Activated naive CD4-positive, alpha-beta T cell treated with anti-CD3 and anti-CD28 coated beads, Interleukin-2, amount 10 ng/mL, durations not matched to agents 7 days and 5 days (primary cell): ENCODE results near the gene ALX1.
"Not testable (repeated sequence)": the region's sequence is repeated elsewhere in the genome, so short reads cannot be mapped to it uniquely, and the experiment has no call there.

Experiments used
- CTCF ChIA-PET: fragments of 350-600 bp; sonication (Branson Sonifier 250); formaldehyde crosslinking; loops from one replicate; lab custom pipeline; 2021; ENCODE audit warnings: antibody characterized with exemption; lab: Charles Lee
- DNase-seq: peaks from one replicate; pipeline ENCODE4 v3.0.0-alpha.2; 2020
- H3K27ac Mint-ChIP-seq: one replicate; pipeline ENCODE4 v1.8.0; 2021; ENCODE audit warnings: mild to moderate bottlenecking, moderate library complexity, mixed read lengths
- H3K27me3 Mint-ChIP-seq: one replicate; pipeline ENCODE4 v1.8.0; 2021; ENCODE audit warnings: mild to moderate bottlenecking, mixed read lengths
- H3K36me3 Mint-ChIP-seq: one replicate; pipeline ENCODE4 v1.8.0; 2021; ENCODE audit warnings: mixed read lengths
- H3K4me1 Mint-ChIP-seq: one replicate; pipeline ENCODE4 v1.8.0; 2021; ENCODE audit warnings: mixed read lengths
- H3K4me3 Mint-ChIP-seq: one replicate; pipeline ENCODE4 v1.8.0; 2021; ENCODE audit warnings: mild to moderate bottlenecking, moderate library complexity, mixed read lengths
- H3K9me3 Mint-ChIP-seq: one replicate; pipeline ENCODE4 v1.8.0; 2021; ENCODE audit warnings: mixed read lengths

Gene ALX1

DNA sequence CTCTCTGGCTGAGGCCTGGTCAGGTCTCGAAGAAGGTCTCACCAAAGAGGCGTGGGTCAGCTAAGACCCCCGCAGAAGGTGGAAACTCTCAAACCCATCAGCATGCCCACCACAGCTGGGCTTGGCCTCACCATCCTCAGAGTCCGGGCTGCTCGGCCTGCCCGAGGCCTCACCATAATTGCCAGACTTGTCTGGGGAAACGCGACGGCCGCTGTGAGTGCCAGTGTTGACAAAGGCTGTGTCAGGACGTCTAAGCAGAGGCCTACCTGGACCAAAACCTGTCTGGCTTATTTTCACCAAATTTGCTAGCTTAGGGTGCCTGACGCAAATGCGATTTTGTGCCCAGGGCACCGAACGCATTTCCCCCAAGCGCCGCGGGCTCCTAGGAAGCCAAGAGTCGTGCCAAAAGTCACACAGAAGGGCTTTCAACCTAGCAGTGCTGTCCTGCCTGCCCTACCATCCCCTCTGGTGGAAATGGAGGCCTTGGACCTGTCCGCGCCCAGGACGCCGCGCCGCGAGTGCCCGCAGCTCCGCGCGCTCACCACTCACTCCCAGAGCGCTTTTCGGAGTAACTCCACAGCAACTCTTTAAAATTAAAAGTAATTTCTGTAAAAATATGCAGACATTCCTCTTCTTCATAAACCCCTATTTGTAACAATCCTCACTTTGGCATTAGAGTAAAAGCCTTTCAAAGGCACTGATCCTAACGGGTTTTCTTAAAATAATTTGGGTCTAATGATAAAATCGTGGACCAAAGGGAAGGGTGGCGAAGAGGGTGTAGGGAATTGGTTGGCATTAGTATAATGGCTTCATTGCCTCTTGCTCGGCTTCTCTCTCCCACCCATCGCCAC lies 1.2 kb upstream of the ALX1 start:
- Mint-ChIP-seq H3K9me3 (no peaks in the 10 kb centered on the region), H3K27me3 (peaks cover 62% of the 10 kb centered on the region), H3K27ac (no peak overlapping the region), H3K4me3 (no peak overlapping the region), H3K4me1 (peaks cover 8% of the 10 kb centered on the region), H3K36me3 (no peaks in the 10 kb centered on the region)
- CTCF ChIA-PET: no interaction called here
- DNase-seq: no peak

DNA sequence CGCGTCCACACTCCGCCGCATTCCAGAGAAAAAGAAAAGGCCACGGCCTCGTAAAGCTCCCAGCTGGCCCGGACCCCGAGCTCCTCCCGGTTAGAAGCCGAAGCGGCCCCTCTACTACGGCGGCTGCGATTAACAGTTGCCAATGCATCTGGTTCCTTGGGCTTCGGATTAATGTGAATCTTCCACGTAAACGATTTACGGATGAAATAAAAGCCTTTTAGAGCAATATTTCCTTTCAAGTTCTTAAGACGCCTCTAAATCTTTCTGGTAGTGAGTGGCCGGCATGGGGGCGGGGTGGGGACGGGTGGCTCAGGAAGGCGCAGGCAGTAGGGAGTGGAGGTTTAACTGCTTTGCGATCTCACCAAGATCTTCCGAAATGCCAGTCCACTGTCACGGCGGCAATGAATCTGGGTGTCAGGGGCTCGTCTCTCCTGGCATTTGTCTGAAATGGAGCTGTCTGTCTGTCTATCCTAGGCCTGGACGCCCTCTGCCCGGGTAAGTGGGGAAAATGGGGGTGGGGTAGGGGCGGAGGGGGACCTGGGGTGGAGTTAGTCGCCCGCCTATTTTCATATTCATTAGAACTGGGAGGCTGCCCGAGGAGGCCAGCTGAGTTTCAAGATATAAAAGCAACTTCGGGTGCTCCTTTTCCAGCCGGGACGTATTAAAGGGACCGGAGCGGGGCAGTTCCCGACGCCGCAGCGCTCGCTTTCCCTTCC lies 413 bp upstream of the ALX1 start:
- Mint-ChIP-seq H3K27me3 (peaks cover 58% of the 10 kb centered on the region), H3K36me3 (no peaks in the 10 kb centered on the region), H3K4me1 (peaks cover 8% of the 10 kb centered on the region), H3K4me3 (no peak overlapping the region), H3K9me3 (no peaks in the 10 kb centered on the region), H3K27ac (no peak overlapping the region)
- peak; percentile 21 for DNase-seq
- CTCF ChIA-PET: no interaction called here

DNA sequence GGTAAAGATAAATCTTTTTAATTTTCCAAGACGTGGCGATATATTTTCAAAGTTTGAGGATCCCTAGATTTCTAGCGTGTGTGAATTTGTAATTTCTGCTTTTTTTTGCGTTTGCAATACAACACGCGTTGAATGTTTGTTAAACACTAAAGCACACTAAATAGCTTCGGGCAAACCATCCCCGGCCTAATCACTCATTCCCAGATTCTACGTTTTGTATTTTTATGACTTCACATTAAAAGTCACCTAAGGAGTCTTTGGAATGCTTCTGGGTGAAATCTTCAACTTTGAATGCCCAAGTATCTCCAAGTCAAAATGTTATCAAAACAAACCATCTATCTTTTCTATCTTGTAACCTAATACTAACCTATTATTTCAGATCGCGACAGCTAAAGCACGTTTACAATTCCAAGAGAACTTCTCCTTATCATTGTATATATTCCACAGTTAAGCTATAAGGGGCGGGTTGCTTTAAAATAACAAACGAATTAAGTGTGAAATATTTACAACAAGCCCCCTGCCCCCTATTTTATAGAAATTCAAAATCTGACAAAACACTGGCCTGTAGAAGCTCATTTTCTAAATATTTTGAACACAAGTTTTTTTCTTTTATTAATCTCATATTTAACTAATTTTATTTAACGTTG lies 1.1 kb downstream of the ALX1 start:
- no peaks in the 10 kb centered on the region for H3K36me3 Mint-ChIP-seq
- no peak overlapping the region for H3K27ac Mint-ChIP-seq
- DNase-seq: no peak
- H3K27me3 Mint-ChIP-seq: peaks cover 53% of the 10 kb centered on the region
- CTCF ChIA-PET: no interaction called here
- H3K9me3 Mint-ChIP-seq: no peaks in the 10 kb centered on the region
- H3K4me3 Mint-ChIP-seq: no peak overlapping the region
- peaks cover 8% of the 10 kb centered on the region for H3K4me1 Mint-ChIP-seq

DNA sequence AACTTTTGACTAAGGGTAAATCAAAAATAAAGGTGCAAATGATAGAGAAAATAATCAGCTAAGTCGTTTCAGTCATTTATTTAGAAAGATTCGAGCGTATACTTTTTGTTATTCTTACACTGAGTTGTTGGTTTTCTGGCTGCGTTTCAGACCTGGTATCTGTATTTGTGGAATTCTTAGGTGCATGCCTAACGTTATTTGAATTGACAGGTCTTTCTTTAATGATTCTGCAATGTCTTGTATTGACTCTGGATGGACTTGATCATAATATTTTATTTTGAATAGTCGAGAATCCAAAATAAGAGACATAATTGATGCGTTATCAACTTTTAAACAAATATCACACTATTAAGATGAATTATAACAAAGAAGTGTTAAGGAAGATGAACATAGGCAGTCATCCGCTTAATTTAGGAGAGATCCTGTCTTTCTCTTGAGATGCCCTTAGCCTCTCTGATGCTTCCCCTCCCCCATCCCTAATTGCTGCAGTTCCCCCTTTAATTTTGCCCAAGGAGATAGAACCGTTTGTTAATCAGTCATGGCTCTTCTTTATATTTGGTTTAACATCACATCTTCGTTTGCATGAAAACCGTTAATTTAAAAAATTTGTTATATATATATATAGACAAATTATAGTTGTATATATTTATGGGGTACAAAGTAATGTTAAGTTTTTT lies 1.8 kb downstream of the ALX1 start:
- CTCF ChIA-PET: no interaction called here
- H3K27ac Mint-ChIP-seq: no peak overlapping the region
- H3K4me1 Mint-ChIP-seq: peaks cover 8% of the 10 kb centered on the region
- no peak overlapping the region for H3K4me3 Mint-ChIP-seq
- H3K36me3 Mint-ChIP-seq: no peaks in the 10 kb centered on the region
- peaks cover 46% of the 10 kb centered on the region for H3K27me3 Mint-ChIP-seq
- no peaks in the 10 kb centered on the region for H3K9me3 Mint-ChIP-seq
- no peak for DNase-seq

DNA sequence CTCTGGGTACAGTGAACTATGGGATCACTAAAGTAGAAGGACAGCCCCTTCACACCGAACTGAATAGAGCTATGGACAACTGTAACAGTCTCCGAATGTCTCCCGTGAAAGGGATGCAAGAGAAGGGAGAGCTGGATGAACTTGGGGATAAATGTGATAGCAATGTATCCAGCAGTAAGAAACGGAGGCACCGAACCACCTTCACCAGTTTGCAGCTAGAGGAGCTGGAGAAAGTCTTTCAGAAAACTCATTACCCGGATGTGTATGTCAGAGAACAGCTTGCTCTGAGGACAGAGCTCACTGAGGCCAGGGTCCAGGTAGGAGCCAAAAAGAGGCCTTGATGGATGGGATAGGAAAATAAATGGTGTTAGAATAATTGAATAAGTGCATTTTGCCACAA lies 3.5 kb downstream of the ALX1 start:
- CTCF ChIA-PET: no interaction called here
- H3K9me3 Mint-ChIP-seq: no peaks in the 10 kb centered on the region
- no peak overlapping the region for H3K4me3 Mint-ChIP-seq
- H3K27me3 Mint-ChIP-seq: peaks cover 34% of the 10 kb centered on the region
- no peak overlapping the region for H3K27ac Mint-ChIP-seq
- no peak for DNase-seq
- no peaks in the 10 kb centered on the region for H3K36me3 Mint-ChIP-seq
- H3K4me1 Mint-ChIP-seq: peaks cover 8% of the 10 kb centered on the region

DNA sequence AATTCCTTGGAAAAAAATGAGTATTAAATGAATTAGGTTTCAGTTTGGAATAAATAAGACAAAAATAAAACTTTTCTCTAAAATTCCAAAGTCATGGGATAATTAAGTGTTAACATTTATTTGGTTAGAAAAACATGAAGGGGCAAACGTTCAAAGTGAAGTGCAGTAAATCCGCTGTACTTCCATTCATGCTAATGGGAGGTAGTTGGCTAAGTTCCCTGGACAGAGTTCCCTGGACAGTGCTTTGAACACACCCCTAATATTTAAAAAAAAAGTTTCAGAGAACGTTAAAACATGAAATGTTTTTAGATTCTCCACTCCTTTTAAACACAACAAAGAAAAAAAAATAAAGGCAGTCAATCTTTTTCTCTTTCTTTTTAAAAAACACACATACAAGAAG lies 16.3 kb downstream of the ALX1 start:
- CTCF ChIA-PET: interaction anchor here (1.1 kb wide), 1 partner anchor 13 kb away, joined by 3 read pairs; no protein-coding TSS in a partner anchor
- Mint-ChIP-seq H3K9me3 (no peaks in the 10 kb centered on the region), H3K27ac (no peak overlapping the region), H3K27me3 (no peaks in the 10 kb centered on the region), H3K4me3 (no peak overlapping the region), H3K36me3 (no peaks in the 10 kb centered on the region), H3K4me1 (peaks cover 5% of the 10 kb centered on the region)
- DNase-seq: no peak

DNA sequence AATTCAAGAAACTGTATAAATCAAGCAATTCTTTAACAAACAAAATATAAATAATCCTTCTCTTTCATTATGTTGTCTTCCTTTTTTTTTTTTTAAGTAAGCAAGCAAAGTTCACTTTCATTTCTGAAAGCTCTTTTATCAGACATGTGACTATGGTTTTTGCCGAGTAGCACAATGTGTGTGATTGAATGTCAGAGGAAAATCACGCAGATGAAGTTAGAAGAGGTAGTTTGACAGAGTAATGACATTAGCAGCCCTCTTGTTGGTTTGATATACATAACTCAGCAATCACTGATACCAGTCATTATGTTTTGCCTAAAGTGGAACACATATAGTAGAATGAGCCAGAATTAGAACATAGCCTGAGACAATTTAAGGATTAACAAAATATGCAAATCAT lies 19.0 kb downstream of the ALX1 start:
- CTCF ChIA-PET: no interaction called here
- H3K27ac Mint-ChIP-seq: no peak overlapping the region
- H3K27me3 Mint-ChIP-seq: no peaks in the 10 kb centered on the region
- H3K36me3 Mint-ChIP-seq: no peaks in the 10 kb centered on the region
- no peak overlapping the region for H3K4me3 Mint-ChIP-seq
- H3K4me1 Mint-ChIP-seq: peaks cover 5% of the 10 kb centered on the region
- no peak for DNase-seq
- H3K9me3 Mint-ChIP-seq: no peaks in the 10 kb centered on the region

DNA sequence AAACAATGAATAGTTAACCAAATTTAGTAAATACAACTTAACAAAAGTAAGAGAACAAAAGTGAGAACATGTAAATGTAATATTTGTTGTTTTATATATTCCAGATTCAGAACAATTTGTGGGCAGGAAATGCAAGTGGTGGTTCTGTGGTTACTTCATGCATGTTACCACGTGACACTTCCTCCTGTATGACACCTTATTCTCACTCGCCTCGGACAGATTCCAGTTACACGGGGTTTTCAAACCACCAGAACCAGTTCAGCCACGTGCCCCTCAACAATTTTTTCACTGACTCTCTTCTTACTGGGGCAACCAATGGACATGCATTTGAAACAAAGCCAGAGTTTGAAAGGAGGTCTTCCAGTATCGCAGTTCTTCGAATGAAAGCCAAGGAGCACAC lies 21.0 kb downstream of the ALX1 start:
- CTCF ChIA-PET: no interaction called here
- H3K4me1 Mint-ChIP-seq: peaks cover 5% of the 10 kb centered on the region
- no peaks in the 10 kb centered on the region for H3K36me3 Mint-ChIP-seq

DNA sequence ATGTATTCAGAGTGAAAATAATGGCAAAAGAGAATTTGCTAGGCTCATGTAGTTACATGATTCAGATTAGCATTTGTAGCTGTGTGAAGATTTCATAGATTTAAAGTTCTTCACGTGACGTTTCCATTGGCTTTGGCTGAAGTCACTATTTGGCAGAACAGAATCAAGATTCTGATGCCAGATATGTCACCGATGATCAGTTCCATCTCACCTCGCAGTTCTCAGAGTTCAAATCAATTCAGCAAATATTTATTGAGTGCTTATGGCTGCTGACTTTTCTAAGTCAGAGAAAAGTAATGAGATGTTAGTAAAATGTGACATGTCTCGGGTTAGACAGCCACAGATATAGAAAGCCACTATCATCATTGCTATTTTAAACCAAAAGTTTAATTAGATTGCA lies 28.4 kb downstream of the ALX1 start:
- Mint-ChIP-seq H3K27me3 (no peaks in the 10 kb centered on the region), H3K4me1 (no peaks in the 10 kb centered on the region), H3K36me3 (no peaks in the 10 kb centered on the region), H3K4me3 (no peak overlapping the region), H3K9me3 (no peaks in the 10 kb centered on the region), H3K27ac (no peak overlapping the region)
- no peak for DNase-seq
- CTCF ChIA-PET: no interaction called here

More for the DNA sequence above, 21.0 kb downstream of the ALX1 start:
- no peak overlapping the region for H3K27ac Mint-ChIP-seq
- no peak overlapping the region for H3K4me3 Mint-ChIP-seq
- H3K9me3 Mint-ChIP-seq: no peaks in the 10 kb centered on the region
- DNase-seq: no peak
- H3K27me3 Mint-ChIP-seq: no peaks in the 10 kb centered on the region

DNA sequence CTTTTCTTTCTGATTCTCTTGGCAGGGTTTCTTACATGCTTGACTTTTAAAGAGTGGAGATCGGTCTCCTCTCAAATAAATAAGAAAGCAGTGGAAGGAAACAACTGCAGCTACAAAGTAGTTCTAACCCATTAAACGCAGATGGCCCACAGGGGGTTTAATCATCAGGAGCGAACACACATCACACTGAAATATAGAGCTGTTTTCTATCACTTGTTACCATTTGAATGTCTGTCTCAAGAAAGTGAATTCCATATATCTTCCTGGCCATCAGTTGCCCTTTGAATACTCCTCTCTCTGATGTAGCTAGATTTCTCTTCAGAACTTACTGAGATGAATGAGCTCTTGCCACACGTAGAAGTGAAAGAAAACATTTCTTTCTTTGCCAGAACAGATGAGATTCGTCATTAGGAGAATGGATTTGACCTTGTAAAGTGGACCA lies 29.1 kb downstream of the ALX1 start:
- Mint-ChIP-seq H3K4me1 (no peaks in the 10 kb centered on the region), H3K27ac (no peak overlapping the region), H3K36me3 (no peaks in the 10 kb centered on the region), H3K27me3 (no peaks in the 10 kb centered on the region), H3K4me3 (no peak overlapping the region), H3K9me3 (no peaks in the 10 kb centered on the region)
- CTCF ChIA-PET: interaction anchor here (0.7 to 1.1 kb wide), 3 partner anchors 12 to 1072 kb away, joined by 3 read pairs; no protein-coding TSS in a partner anchor
- DNase-seq: no peak

DNA sequence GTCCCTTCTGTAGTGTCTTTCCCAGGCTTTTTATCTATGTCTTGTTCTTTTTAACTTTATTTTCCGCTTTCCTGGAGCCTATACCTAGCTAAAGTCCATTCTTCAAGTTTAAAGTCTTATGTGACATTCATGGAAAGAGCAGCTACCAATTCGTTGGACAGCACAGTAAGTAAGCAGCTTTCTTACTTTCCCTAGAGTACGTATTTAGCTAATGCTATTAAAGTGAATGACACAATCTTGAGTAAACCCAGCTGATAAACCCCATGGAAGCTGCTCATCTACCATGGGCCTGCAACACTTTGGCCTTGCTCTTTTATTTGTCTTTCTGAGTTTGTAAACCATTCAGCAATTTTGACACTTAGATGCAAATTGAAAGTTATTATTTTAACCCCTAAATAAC lies 30.0 kb downstream of the ALX1 start:
- no peaks in the 10 kb centered on the region for H3K27me3 Mint-ChIP-seq
- H3K36me3 Mint-ChIP-seq: no peaks in the 10 kb centered on the region
- no peaks in the 10 kb centered on the region for H3K9me3 Mint-ChIP-seq
- no peak overlapping the region for H3K4me3 Mint-ChIP-seq
- no peaks in the 10 kb centered on the region for H3K4me1 Mint-ChIP-seq
- no peak for DNase-seq
- no peak overlapping the region for H3K27ac Mint-ChIP-seq
- CTCF ChIA-PET: interaction anchor here (0.7 to 1.1 kb wide), 2 partner anchors 13 to 560 kb away, joined by 3 read pairs; no protein-coding TSS in a partner anchor

DNA sequence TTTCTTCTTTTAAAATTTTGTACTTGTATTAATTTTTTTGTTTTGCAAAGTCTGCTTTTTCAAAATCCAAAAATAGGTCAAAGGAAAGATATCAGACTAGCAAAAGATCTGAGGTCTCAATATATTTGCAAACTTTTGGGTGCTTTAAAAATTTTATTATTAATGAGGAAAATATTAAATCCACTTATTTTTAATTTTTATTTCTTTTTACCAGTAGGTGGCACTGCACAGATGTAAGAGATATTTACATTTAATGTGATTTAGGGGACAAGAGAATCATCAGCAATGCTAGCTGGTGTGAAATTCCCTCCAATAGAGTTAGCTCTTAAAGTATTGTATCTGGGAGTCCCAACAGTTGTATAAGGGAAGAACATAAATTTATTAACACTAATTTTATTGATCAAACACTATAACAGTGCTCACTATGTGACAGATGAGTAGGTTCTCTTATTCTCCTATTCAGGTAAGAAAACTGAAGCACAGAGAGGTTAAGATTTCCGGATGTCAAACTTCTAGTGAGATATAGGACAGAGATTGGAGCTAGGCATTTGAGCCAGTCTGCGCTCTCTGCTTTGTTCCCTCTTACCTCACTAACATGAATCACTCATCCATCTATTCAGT lies 30.5 kb downstream of the ALX1 start:
- no peak for DNase-seq
- H3K4me3 Mint-ChIP-seq: no peak overlapping the region
- no peaks in the 10 kb centered on the region for H3K9me3 Mint-ChIP-seq
- H3K27me3 Mint-ChIP-seq: no peaks in the 10 kb centered on the region
- H3K36me3 Mint-ChIP-seq: no peaks in the 10 kb centered on the region
- H3K4me1 Mint-ChIP-seq: no peaks in the 10 kb centered on the region
- CTCF ChIA-PET: interaction anchor here (1.1 kb wide), 1 partner anchor 14 kb away, joined by 3 read pairs; no protein-coding TSS in a partner anchor
- no peak overlapping the region for H3K27ac Mint-ChIP-seq

DNA sequence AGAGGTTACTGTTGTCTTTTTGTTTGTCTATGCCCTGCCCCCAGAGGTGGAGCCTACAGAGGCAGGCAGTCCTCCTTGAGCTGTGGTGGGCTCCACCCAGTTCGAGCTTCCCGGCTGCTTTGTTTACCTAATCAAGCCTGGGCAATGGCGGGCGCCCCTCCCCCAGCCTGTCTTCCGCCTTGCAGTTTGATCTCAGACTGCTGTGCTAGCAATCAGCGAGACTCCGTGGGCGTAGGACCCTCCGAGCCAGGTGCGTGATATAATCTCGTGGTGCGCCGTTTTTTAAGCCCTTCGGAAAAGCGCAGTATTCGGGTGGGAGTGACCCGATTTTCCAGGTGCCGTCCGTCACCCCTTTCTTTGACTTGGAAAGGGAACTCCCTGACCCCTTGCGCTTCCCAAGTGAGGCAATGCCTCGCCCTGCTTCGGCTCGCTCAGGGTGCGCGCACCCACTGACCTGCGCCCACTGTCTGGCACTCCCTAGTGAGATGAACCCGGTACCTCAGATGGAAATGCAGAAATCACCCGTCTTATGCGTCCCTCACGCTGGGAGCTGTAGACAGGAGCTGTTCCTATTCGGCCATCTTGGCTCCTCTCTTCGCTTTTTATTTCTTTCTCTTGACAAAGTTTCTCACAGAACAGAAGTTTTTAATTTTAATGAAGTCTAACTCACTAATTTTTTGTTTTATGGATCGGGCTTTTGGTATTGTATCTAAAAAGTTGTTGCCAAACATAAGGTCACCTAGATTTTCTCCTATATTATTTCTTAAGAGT lies 38.0 kb downstream of the ALX1 start:
- CTCF ChIA-PET, H3K4me1 Mint-ChIP-seq, DNase-seq, H3K27me3 Mint-ChIP-seq, H3K9me3 Mint-ChIP-seq, H3K4me3 Mint-ChIP-seq, H3K27ac Mint-ChIP-seq, H3K36me3 Mint-ChIP-seq: not testable (repeated sequence)
